Gastroesophageal sphincter (tissue), 4 donors: ENCODE results near the gene MISP3. TPM values are rescaled to one million over a fixed set of nuclear protein-coding genes. Genes with fewer than 3 reads are reported as not detected.

Experiments used
- ATAC-seq: fragments of 150-250 bp; one replicate; pipeline ENCODE4 v1.9.1; 2016; ENCODE audit warnings: mild to moderate bottlenecking, moderate library complexity
- H3K27ac ChIP-seq, 4 donors: fragments of 200-600 bp; sonication (generic) in 3 of 4; 1 replicate in 3 of 4; 2 replicates in 1 of 4; pipeline ENCODE4 v1.5.1; 2016 to 2019
- H3K27me3 ChIP-seq: fragments of 200-600 bp; sonication (generic); one replicate; pipeline ENCODE4 v1.5.1; 2019
- H3K36me3 ChIP-seq, 2 donors: fragments of 200-600 bp; sonication (generic); one replicate each; pipeline ENCODE4 v1.5.1; 2019; ENCODE audit warnings: control low read depth in 1 of 2
- H3K4me1 ChIP-seq, 3 donors: fragments of 200-600 bp; sonication (generic); 1 replicate in 2 of 3; 2 replicates in 1 of 3; pipeline ENCODE4 v1.5.1; 2016 to 2019; ENCODE audit warnings: control low read depth in 2 of 3
- H3K4me3 ChIP-seq, 2 donors: fragments of 200-600 bp; sonication (generic); one replicate each; pipeline ENCODE4 v1.5.1; 2019; ENCODE audit warnings: mild to moderate bottlenecking in 1 of 2, moderate library complexity in 1 of 2
- H3K9me3 ChIP-seq, 3 donors: fragments of 200-600 bp; sonication (generic); one replicate each; pipeline ENCODE4 v1.5.1; 2017 to 2019; ENCODE audit warnings: control low read depth in 2 of 3
- CTCF ChIP-seq, 4 experiments: fragments of 200-600 bp in 2 of 4; fragments of 450-650 bp in 2 of 4; sonication (generic) in 1 of 4; IDR thresholded peaks; one replicate each; pipeline ENCODE4 v1.5.1; 2017 to 2019; ENCODE audit warnings: antibody characterized with exemption in 4 of 4, mild to moderate bottlenecking in 2 of 4, moderate library complexity in 2 of 4
- EP300 ChIP-seq: sonication (generic); formaldehyde crosslinking; IDR thresholded peaks from one replicate; pipeline ENCODE4 v1.6.1; 2017; ENCODE audit warnings: antibody characterized with exemption, mild to moderate bottlenecking
- POLR2A ChIP-seq, 2 donors: fragments of 450-650 bp; IDR thresholded peaks; one replicate each; pipeline ENCODE4 v1.6.1; 2017; ENCODE audit warnings: antibody characterized with exemption in 2 of 2, mild to moderate bottlenecking in 2 of 2, moderate library complexity in 1 of 2
- POLR2AphosphoS5 ChIP-seq: sonication (generic); formaldehyde crosslinking; IDR thresholded peaks from one replicate; pipeline ENCODE4 v1.6.1; 2017; ENCODE audit warnings: antibody characterized with exemption
- WGBS, 2 donors: methylation state at CpG; one replicate each; pipeline ENCODE4 v1.1.5; 2018; ENCODE audit warnings: low coverage in 1 of 2; 5-methylcytosine and 5-hydroxymethylcytosine counted together
- total RNA-seq, 4 donors: library from RNA; depleted of rRNA; stranded (reverse); fragments of >200 nt; gene quantifications; one replicate each; pipeline ENCODE4 v1.1.0, GENCODE V29; 2016

The MISP3 gene
- total RNA-seq, 4 donors from 2014 or later = 2.7 to 9.5 (median 5.6) TPM

DNA sequence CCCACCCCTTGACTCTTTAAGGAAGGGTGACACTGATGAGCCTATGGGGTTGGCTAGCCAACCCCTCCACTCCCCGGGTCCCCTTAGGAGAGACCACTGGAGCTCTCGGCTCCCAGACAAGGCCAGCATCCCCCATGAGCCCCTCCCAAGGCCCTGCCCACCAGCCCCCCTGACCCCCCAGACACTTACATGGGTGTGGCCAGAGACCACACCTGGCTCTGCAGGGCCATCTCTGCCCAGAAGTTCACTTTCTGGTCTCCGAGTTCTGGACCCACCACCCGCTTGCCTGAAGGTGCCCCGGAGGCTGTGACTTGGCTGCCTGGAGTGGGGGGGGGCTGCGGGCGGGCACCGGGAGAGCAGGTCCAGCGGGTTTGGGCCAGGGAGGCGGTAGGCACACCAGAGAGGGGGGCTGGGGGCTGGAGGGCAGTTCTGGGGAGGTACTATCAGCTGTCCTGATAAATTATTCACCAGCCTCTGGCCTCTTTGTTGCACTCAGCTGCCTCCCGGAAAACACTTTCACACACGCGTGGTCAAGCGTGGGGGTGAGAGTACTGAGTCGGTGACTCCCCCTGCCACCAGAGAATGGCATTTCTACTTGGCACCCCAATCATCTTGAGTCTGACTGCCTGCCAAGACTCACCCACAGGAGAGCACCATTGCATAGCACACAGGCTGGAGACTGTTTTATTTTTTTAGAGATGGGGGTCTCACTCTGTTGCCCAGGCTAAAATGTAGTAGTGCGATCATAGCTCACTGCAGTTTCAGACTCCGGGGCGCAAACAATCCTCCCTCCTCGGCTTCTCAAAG, 10.6 kb upstream of the MISP3 start, which contains the start of gene PALM3:
Gene PALM3, minus strand, starts transcription at position 326 of the 807 bp plus-strand sequence. Its CDS starts 96 bp downstream, at position 230.
- Histone ChIP-seq H3K9me3 (no peaks in the 10 kb centered on the region), H3K4me1 (peaks cover 0 to 26% (median 9%) of the 10 kb centered on the region in 3 donors), H3K27me3 (peaks cover 61% of the 10 kb centered on the region), H3K27ac (no peak within 1 kb of the TSS), H3K36me3 (no peaks in the 10 kb centered on the region), H3K4me3 (no peak within 1 kb of the TSS)
- WGBS, 2 donors = 79 to 85% methylated on average over 4 to 5 of the region's 19 CpGs
- TF ChIP-seq POLR2AphosphoS5 (no peak), POLR2A (IDR thresholded peaks at IDR 0.05) (no peak), CTCF (IDR thresholded peaks at IDR 0.05) (no peak), EP300 (no peak)
- ATAC-seq = no peak

- H3K27me3 ChIP-seq = peaks cover 57% of the 10 kb centered on the region
Measured at GRCh38 chr19:14062558-14062855, 10.1 kb upstream of the MISP3 start.

DNA sequence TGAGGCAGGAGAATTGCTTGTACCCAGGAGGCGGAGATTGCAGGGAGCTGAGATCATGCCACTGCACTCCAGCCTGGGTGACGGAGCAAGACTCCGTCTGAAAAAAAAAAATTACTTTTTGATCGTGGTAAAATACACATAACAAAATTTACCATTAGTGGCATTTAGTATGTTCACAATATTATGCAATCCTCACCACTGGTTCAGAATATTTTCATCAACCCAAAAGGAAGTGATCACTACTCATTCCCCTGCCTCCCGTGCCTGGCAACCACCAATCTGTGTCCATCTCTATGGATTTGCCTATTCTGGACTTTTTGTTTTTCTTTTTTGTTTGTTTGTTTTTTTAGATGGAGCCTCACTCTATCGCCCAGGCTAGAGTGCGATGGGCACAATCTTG, 9.5 kb upstream of the MISP3 start:
- no peak overlapping the region for H3K27ac ChIP-seq
- H3K27me3 ChIP-seq = peaks cover 51% of the 10 kb centered on the region
- H3K36me3 ChIP-seq = no peaks in the 10 kb centered on the region
- H3K4me3 ChIP-seq = no peak overlapping the region
- no peak for ATAC-seq
- WGBS, 2 donors = 56 to 79% methylated on average over 5 to 7 of the region's 7 CpGs
- no peak for TF ChIP-seq EP300
- TF ChIP-seq POLR2A (IDR thresholded peaks at IDR 0.05) = no peak
- no peak for TF ChIP-seq POLR2AphosphoS5
- no peak for TF ChIP-seq CTCF (IDR thresholded peaks at IDR 0.05)
- peaks cover 0 to 15% (median 2%) of the 10 kb centered on the region in 3 donors for H3K4me1 ChIP-seq
- H3K9me3 ChIP-seq = no peaks in the 10 kb centered on the region

More at GRCh38 chr19:14062558-14062855, 10.1 kb upstream of the MISP3 start:
- Histone ChIP-seq H3K27ac (no peak overlapping the region), H3K9me3 (no peaks in the 10 kb centered on the region), H3K36me3 (no peaks in the 10 kb centered on the region), H3K4me1 (peaks cover 0 to 21% (median 7%) of the 10 kb centered on the region in 3 donors), H3K4me3 (no peak overlapping the region)
- no peak for TF ChIP-seq CTCF (IDR thresholded peaks at IDR 0.05)
- TF ChIP-seq EP300 = no peak
- no peak for TF ChIP-seq POLR2AphosphoS5
- no peak for ATAC-seq
- 90% methylated on average over 2 of the region's 5 CpGs; no CpG with 5 or more reads in 1 of the 2 donors for WGBS, 2 donors

DNA sequence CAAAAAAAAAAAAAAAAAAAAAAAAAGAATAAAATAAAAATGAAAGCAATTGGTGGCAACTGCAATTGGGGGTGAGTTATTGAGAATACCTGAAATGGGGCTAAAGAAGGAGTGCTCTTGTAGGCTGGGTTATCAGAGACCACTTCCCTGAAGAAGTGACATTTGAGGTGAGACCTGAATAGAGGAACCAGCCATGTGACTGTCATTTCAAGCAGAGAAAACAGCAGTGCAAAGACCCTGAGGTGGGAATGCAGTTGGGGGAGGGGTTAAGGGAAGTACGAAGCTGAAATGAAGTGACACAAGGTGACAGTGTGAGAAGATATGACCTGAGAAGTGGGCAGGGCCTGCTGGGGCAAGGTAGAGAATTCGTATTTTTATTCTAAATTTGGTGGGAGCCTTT, 6.5 kb upstream of the MISP3 start:
- 51 to 60% methylated on average over 2 of the region's 2 CpGs for WGBS, 2 donors
- Histone ChIP-seq H3K9me3 (no peaks in the 10 kb centered on the region), H3K4me3 (no peak overlapping the region), H3K36me3 (no peaks in the 10 kb centered on the region), H3K27ac (no peak overlapping the region), H3K27me3 (peaks cover 21% of the 10 kb centered on the region), H3K4me1 (no peaks in the 10 kb centered on the region)
- no peak for TF ChIP-seq EP300
- no peak for TF ChIP-seq POLR2A (IDR thresholded peaks at IDR 0.05)
- TF ChIP-seq CTCF (IDR thresholded peaks at IDR 0.05) = no peak
- no peak for TF ChIP-seq POLR2AphosphoS5
- ATAC-seq = no peak
